D721Med (cell line): ENCODE data around the gene SARDH.

Experiments
- DNase-seq: peaks from one replicate; pipeline ENCODE4 v3.0.0; 2011; ENCODE audit warnings: low spot score; ENCODE audit not compliant: insufficient read length
- FAIRE-seq: peaks from 2 replicates; lab custom pipeline; 2011; peaks lifted over from hg19 to GRCh38; lab: Jason Lieb, UNC
- TF ChIP-seq, protein P1 (sequence below): IDR thresholded peaks from 2 replicates; pipeline ENCODE4 v1.5.1; 2012; ENCODE audit warnings: mild to moderate bottlenecking, control low read depth; ENCODE audit not compliant: insufficient read depth; ENCODE audit errors: missing control alignments

The SARDH gene

DNA sequence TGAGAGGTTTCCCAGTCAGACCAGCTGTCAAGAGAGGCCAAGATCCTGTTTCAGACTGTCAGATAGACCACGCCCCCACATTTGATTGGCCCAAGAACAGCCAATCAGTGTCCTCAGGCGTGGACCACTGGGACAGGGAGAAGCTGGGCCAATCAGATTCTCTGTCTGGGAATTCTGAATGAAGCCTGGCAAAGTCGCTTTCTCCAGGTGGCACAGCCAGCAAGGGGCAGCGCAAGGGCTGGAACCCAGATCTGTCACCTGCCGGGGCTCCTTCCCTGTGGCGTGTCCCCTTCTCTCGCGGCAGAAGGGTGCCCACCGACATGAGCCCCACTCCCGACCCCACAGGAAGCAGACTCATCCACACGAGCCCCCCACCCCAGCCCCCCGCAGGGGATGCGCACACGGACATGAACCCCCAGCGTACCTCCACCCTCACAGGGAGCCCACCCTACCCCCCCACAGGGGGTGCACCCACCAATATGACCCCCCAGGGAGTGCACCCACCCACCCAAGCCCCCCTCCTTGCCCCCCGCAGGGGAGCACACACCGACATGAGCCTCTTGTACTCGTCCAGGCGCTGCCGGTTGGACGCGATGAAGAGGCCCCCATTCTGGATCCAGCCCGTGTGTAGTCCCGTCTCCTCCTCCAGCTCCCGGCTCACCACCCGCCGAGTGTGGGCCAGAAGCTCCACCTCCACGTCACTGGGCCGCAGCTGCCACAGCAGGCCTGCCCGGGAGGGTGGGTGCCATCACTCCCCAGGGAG is 6.1 kb downstream of the SARDH start:
- TF ChIP-seq, protein P1, sequence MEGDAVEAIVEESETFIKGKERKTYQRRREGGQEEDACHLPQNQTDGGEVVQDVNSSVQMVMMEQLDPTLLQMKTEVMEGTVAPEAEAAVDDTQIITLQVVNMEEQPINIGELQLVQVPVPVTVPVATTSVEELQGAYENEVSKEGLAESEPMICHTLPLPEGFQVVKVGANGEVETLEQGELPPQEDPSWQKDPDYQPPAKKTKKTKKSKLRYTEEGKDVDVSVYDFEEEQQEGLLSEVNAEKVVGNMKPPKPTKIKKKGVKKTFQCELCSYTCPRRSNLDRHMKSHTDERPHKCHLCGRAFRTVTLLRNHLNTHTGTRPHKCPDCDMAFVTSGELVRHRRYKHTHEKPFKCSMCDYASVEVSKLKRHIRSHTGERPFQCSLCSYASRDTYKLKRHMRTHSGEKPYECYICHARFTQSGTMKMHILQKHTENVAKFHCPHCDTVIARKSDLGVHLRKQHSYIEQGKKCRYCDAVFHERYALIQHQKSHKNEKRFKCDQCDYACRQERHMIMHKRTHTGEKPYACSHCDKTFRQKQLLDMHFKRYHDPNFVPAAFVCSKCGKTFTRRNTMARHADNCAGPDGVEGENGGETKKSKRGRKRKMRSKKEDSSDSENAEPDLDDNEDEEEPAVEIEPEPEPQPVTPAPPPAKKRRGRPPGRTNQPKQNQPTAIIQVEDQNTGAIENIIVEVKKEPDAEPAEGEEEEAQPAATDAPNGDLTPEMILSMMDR, result no peak

DNA sequence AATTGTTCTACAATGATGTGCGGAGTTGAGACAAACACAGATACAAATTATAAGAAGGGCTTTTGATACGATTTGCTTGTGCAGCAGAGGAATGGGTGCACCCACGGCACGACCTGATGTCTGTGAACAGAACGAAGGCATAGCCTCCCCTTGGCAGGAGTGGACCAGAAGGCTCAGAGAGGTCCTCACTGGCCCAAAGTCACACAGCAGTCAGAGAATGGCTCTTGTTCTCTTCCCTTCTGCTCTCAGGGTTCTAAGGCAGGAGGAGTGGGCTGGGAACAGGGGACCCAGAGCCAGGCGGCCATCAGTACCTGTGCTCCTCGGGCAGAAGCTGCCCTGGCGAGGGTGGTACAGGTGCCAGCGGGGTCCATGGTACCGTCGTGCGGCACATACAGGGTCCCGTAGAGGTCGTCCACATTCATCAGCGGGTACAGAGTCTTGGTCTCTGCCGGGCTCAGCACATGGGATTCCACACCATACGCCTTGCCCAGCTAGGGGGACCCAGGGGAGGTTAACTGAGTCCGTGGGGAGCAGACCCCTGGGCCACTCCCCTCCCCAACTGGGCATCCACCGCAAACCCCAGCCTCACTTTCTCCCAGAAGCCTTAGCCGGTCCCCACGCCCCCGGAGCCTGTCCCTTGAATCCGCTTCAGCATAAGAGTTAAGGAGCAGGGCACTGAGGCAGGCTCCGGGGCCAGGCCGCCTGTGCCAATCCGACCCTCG is 7.0 kb downstream of the SARDH start:
- no peak for FAIRE-seq
- DNase-seq, result no peak
- TF ChIP-seq, protein P1, result no peak

More for the DNA sequence above, 6.1 kb downstream of the SARDH start:
- FAIRE-seq (no peak), DNase-seq (peak; percentile 96)

DNA sequence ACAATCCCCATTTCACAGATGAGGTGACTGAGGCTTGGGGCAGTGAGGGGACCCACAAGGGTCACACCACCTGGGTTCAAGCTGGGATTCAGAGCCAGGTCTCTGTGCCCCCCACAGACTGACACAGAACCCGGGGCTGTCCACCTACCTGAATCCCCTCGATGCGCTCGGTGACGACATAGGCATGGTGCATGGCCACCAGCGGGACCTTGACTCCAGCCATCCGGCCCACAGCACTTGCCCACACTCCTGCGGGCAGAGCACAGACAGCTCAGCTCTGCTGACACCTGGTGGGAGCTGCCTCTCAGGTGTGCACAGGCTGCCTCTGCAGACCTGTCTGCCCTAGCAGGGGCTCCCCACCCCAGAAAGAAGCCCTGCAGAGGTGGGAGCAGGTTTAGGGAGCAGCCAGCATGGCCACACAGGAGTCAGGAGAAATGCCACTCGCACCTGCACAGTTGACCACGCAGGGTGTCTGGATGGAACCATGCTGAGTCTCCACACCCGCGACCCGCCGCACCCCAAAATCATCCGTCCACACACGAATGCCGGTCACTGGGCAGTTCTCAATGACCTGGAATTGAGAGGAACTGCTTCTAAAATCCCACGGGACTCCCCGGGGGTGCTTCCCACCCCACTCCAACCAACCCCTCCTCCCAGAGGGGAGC is 8.4 kb downstream of the SARDH start:
- TF ChIP-seq, protein P1, result no peak
- no peak for DNase-seq
- FAIRE-seq, result no peak

DNA sequence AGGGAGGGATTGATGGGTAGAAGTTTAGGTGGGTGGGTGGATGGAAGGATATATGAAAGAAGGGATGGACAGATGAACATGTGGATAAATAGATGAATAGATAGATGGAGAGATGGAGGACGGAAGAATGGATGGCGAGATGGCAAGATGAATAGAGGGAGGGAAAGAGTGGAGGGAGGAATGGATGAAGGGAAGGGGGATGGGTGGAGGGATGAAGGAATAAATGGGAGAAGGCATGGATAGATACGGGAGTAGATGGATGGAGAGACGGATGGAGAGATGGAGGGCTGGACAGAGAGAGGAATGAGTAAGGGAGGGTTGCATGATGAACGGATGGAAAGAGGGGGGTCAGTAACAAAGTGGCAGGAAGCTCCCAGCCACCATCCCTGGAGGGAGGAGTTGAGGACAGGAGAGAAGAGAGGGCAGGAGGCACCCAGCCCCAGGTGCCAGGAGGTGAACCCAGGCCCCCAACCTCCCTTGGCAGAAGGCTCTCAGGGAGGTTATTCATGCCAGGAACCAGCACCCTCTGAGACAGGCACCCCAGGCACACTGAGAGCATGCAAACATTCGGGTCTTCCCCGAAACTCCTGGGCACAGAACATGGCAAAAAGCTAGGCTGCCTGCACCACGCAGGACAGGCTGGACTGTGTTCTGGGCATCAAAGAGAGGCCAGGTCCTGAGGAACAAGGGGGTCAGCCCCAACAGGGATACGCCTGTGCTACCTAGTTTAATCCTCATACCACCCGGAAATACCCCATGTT is 9.1 kb downstream of the SARDH start:
- FAIRE-seq (no peak), DNase-seq (no peak)
- TF ChIP-seq, protein P1, result no peak

DNA sequence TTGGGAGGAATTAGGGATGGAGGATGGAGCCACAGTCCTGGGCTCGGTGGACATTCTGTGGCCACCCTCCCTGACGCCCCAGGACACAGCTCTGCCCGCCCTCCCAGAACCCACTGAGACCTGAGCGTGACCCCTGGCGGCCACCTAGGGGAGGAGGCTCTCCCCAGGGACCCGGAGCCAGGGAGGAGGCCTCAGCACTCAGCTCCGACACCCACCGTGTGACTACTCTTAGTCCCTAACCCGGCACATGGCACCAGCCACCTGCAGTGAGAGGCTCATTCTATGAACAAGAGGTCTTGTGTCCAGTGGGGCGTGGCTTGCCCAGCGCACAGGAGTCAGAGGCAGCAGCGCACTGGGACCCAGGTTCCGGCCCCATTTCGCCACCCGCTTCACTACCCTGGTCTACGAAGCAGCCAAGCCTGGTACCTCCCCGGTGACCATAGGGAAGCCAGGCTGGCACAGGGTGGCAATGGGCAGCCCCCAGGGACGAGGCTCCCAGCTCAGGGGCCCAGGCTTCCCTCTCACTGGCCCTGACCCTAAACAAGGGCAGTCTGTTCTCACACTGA is 10.2 kb downstream of the SARDH start:
- TF ChIP-seq, protein P1, result no peak
- no peak for DNase-seq
- FAIRE-seq, result no peak

DNA sequence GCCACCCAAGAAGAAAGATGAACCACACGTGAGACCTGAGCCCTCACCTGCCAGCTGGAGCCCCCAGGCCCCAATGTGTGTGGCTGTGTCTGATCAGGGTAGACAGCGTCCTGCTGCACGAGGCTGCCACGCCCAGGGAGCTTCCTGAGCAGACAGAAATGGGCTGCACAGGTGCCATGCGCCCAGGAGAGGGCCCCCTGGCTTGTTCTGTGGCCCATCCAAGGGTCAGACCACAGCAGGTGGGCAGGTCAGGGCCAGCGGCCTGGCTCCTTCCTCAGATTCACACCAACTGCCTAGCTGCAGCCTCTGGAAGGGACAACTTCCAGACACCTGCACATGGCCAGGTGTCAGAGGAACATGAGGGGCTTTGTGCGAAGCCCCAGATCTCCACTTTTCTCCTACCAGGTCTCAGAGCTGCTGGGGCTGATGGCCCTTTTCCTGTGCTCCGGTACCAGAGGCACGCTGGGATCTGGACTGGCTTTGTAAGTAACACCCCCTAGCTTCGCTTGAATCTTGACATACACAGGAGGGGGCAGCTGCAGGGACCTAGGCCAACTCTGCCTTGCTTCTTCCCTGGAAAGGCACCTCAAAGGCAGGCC is 10.8 kb downstream of the SARDH start:
- TF ChIP-seq, protein P1, result no peak
- FAIRE-seq (no peak), DNase-seq (no peak)
